LNCaP clone FGC (cell line): ENCODE measurements around the gene CYTH1.

Source experiments
- DNase-seq: peaks from one replicate; pipeline ENCODE4 v3.0.0-alpha.2; 2011; ENCODE audit warnings: low read depth
- H3K4me3 ChIP-seq: 2 replicates; pipeline ENCODE4 v1.5.1; 2011; ENCODE audit warnings: mild to moderate bottlenecking, low read depth, low read length, control low read depth
- TF ChIP-seq, protein P1 (sequence below): IDR thresholded peaks from 2 replicates; pipeline ENCODE4 v1.5.1; 2012; ENCODE audit warnings: mild to moderate bottlenecking; ENCODE audit not compliant: control insufficient read depth, insufficient read depth; ENCODE audit errors: extremely low read depth

CYTH1 gene

DNA sequence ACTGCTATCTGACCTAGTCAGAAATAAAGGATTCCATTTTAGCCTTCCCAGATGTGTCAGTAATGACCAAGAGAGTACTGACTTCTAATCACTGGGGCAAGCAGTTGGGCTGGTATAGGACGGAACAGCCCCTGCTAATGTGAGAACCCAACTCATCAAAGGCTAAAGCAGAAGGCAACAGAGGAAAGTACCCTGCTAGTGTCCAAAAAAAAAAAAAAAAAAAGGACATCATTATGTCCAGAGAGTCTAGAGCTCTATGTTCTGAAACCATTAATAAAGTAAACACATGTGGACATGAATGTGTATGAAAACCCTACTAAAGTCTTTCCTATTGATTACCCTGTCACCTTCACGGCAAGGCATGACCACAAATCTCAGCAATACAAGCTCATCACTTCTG lies 85.0 kb downstream of the CYTH1 start:
- TF ChIP-seq, protein P1, sequence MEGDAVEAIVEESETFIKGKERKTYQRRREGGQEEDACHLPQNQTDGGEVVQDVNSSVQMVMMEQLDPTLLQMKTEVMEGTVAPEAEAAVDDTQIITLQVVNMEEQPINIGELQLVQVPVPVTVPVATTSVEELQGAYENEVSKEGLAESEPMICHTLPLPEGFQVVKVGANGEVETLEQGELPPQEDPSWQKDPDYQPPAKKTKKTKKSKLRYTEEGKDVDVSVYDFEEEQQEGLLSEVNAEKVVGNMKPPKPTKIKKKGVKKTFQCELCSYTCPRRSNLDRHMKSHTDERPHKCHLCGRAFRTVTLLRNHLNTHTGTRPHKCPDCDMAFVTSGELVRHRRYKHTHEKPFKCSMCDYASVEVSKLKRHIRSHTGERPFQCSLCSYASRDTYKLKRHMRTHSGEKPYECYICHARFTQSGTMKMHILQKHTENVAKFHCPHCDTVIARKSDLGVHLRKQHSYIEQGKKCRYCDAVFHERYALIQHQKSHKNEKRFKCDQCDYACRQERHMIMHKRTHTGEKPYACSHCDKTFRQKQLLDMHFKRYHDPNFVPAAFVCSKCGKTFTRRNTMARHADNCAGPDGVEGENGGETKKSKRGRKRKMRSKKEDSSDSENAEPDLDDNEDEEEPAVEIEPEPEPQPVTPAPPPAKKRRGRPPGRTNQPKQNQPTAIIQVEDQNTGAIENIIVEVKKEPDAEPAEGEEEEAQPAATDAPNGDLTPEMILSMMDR: no peak
- DNase-seq: no peak
- H3K4me3 ChIP-seq: no peak overlapping the region

DNA sequence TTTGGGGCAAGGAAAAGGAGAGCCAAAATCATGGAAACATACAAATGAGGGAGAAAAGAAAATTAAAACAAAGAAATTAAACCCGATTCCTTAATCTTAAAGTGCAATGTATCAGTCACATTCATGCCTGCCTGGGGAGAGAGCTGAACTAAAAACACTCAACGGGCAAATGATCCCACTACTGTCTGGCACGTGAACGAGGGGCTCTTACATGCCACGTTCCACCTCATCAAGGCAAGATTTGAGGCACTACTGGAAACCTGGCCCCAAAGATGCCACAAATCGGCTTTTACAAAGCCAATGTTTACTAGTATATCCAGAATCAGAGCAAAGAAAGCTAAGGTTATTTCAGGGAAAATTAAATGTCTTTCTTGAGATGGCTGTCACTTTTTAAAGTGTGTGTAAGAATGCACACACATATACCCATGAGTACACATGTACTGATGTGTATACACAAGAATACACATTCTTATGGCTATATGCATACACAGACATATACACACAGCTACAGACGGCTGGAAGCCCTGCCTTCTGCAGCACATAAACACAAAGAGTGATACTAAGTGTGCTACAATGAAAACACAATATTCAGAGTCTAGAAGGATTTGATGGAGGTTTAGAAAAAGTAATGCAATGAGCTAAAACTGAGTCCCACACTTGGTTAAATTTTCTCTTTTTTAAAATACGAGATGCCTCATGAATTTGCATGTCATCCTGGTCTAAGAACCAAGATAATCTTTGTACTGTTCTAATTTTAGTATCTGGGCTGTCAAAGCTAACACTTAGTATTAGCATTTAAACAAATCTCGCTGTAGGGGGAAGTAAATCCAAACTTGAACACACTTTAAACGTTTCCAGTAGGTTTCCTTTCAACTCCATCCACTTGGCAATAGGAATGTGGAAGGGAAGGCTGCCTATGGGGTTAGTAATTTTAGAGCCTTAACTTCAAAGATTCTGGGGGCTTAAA lies 85.8 kb downstream of the CYTH1 start:
- no peak overlapping the region for H3K4me3 ChIP-seq
- no peak for DNase-seq
- TF ChIP-seq, protein P1: no peak

DNA sequence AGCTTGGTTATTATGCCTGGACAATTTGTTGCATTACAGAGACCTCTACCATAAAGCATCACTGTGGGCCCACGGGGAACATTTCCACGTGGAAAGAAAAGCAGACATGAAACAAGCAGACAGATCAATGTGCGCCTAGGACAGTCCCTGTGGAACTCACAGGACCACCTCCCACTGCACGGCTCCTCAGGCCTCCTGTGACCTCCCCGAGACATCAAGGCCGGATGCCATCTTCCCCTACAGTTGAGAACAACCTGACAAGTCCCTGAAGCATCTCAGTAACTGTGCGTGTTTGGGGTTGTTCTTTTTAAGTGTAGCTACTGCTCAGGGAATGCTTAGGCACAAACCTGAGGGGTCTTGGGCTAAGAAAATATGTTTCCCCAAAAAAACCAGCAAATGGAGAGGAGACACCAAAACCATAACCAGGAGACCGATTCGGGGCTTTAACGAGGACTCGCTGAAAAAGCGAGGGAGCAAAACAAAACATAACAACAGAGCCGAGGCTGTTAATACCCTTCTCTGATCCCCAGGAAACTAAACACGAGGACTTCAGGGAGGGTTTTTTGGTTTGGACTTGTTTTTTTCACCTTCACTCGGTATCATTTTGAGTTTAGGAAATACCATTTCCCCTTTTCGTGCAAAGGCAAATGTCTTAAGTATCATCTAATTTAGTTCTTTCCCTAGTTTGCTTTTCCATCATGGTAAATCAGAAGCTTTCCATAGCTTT lies 87.1 kb downstream of the CYTH1 start:
- TF ChIP-seq, protein P1: no peak
- DNase-seq: no peak
- H3K4me3 ChIP-seq: no peak overlapping the region

DNA sequence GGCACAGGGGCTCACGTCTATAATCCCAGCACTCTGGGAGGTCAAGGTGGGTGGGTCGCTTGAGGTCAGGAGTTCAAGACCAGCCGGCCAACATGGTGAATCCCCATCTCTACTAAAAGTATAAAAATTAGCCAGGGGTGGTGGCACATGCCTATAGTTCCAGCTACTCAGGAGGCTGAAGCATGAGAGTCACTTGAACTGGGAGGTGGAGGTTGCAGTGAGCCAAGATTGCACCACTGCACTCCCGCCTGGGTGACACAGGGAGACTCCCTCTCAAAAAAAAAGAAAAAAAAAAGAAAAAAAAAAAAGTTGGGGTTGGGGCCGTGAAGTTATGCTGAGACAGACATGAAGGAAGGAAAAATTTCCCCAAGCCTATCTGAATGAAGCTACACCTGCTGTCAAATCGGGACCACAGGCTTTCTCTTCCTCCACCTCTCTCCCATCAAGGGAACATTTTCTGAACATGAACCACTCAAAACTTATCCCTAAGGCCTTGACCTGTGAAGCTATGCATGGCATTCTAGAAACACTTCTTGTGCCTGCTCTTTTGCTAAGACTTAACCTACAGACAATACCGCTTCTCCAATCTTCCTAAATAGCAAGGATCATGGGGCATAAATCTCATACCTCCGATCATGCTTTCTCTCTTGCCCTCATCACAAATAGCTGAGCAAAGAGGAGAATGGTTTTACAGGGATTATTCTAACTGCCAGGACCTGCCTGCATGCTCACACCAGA lies 88.6 kb downstream of the CYTH1 start:
- H3K4me3 ChIP-seq: no peak overlapping the region
- no peak for DNase-seq
- TF ChIP-seq, protein P1: no peak

DNA sequence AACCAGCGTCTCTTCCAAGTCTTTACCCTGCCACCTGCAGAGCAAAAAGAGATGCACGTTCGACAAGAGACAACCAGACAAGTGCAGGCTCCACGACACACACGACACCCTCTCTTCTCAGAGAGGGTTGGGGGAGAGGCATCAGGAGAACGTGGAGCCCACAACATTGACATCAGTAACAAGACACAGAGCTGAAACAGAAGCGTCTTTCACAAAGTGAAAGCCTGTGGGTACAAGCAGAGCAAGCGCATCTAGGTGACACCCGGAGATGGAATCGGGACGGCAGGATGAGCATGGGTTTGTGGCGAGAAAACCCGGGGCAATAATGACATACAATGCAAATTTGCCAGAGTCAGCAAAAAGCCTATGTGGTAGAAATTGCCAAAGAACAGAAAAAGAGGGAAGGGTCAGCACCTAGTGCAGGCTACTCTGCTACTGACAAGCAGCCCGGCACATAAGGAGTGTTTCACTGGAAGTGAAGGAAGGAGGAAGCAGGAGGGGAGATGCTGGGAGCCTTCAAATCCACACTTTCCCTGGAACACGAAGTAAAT lies 89.5 kb downstream of the CYTH1 start:
- no peak overlapping the region for H3K4me3 ChIP-seq
- TF ChIP-seq, protein P1: no peak

DNA sequence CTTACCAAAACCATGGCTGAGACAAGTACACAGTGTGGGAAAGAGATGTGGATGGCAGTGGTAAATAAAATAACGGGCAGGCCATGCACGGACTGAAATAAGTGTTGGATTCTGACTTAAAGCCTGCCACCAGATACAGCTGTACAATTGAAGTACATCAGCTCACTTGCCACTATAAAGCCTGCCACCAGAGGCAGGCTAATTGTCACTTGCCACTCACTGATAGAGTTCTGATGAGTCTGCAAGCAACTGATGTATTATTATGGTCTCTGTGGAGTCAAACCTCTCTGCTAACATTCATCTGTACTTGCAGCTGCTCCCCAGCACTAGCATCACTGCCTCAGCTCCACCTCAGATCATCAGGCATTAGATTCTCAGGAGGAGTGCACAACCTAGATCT lies 93.0 kb downstream of the CYTH1 start:
- TF ChIP-seq, protein P1: no peak
- DNase-seq: no peak
- no peak overlapping the region for H3K4me3 ChIP-seq

More for the DNA sequence above, 89.5 kb downstream of the CYTH1 start:
- no peak for DNase-seq
